ENCODE data around the gene BICD2.
"Not testable (repeated sequence)": the region's sequence is repeated elsewhere in the genome, so short reads cannot be mapped to it uniquely, and the experiment has no call there.

DNA sequence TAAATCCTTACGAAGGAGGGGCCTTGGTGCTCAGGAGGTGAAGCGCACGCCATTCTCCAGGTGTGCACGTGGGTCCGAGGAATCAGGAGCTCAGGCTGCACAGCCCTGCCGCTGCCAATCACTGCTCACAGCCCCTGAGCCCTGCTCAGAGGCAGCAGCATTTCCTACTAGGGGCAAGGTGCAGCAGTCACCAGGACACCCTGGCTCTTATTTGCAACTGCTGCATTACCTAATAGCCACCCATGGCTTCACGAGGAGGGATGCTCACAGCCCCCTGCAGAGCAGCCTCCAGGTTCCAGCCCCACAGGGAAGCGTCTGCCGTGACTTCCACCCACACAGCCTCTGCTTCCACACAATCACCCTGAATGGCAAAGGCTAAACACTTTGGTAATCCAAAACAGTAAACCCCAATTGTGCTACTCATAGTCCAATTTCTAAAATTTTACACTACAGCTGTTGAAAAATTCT is 31.7 kb upstream of the BICD2 start:
- TF ChIP-seq, protein P1, sequence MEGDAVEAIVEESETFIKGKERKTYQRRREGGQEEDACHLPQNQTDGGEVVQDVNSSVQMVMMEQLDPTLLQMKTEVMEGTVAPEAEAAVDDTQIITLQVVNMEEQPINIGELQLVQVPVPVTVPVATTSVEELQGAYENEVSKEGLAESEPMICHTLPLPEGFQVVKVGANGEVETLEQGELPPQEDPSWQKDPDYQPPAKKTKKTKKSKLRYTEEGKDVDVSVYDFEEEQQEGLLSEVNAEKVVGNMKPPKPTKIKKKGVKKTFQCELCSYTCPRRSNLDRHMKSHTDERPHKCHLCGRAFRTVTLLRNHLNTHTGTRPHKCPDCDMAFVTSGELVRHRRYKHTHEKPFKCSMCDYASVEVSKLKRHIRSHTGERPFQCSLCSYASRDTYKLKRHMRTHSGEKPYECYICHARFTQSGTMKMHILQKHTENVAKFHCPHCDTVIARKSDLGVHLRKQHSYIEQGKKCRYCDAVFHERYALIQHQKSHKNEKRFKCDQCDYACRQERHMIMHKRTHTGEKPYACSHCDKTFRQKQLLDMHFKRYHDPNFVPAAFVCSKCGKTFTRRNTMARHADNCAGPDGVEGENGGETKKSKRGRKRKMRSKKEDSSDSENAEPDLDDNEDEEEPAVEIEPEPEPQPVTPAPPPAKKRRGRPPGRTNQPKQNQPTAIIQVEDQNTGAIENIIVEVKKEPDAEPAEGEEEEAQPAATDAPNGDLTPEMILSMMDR (IDR thresholded peaks at IDR 0.05): not testable (repeated sequence)
- TF ChIP-seq POLR2A (IDR thresholded peaks at IDR 0.05): not testable (repeated sequence)

Measured in adrenal gland (tissue), 5 donors.